Lower lobe of right lung (tissue), 2 donors: ENCODE results near the gene RTN1. TPM values are rescaled to one million over a fixed set of nuclear protein-coding genes. Genes with fewer than 3 reads are reported as not detected.

Source experiments
- ATAC-seq, 2 donors: fragments of 200-7000 bp; cut with Tn5 transposase; one replicate each; pipeline ENCODE4 v1.9.1; 2020 to 2022; ENCODE audit warnings: mild to moderate bottlenecking in 2 of 2, moderate library complexity in 2 of 2
- DNase-seq: peaks from one replicate; pipeline ENCODE4 v3.0.0-alpha.2; 2020
- H3K27ac ChIP-seq: fragments of 200-600 bp; one replicate; pipeline ENCODE4 v1.8.0; 2022
- H3K27me3 ChIP-seq: fragments of 200-600 bp; one replicate; pipeline ENCODE4 v1.8.0; 2022; ENCODE audit warnings: low read depth
- H3K36me3 ChIP-seq: fragments of 200-600 bp; one replicate; pipeline ENCODE4 v1.8.0; 2022; ENCODE audit warnings: mild to moderate bottlenecking
- H3K4me1 ChIP-seq: fragments of 200-600 bp; one replicate; pipeline ENCODE4 v1.8.0; 2022
- H3K4me3 ChIP-seq: fragments of 200-600 bp; one replicate; pipeline ENCODE4 v1.8.0; 2022; ENCODE audit warnings: mild to moderate bottlenecking
- H3K9me3 ChIP-seq: fragments of 200-600 bp; one replicate; pipeline ENCODE4 v1.8.0; 2022
- CTCF ChIP-seq: fragments of 200-600 bp; IDR thresholded peaks from one replicate; pipeline ENCODE4 v1.8.0; 2022; ENCODE audit warnings: antibody characterized with exemption, mild to moderate bottlenecking
- intact Hi-C: fragments of 100-400 bp; cut with DNase I; formaldehyde crosslinking; loops from one replicate; pipeline ENCODE4 v1.11.0; 2022
- total RNA-seq: library from RNA; stranded (reverse); fragmentation: NEBNext Ultra II Directional; extraction: Animal tissue kit (Norgen Biotek cat#: 25700); gene quantifications from one replicate; pipeline ENCODE4 v1.2.1, GENCODE V29; 2021
- donor health status: DM: no; HTN: yes; CAD: no; lungs with severe emphysema.

The RTN1 gene
- total RNA-seq, 1 donor from 2014 or later: 18.2 TPM

- DNase-seq (no peak), ATAC-seq (no peak)
- Histone ChIP-seq H3K36me3 (no peaks in the 10 kb centered on the region), H3K4me3 (no peak overlapping the region), H3K27ac (no peak overlapping the region), H3K4me1 (no peaks in the 10 kb centered on the region), H3K9me3 (no peaks in the 10 kb centered on the region), H3K27me3 (no peaks in the 10 kb centered on the region)
- no peak for TF ChIP-seq CTCF
- intact Hi-C loops: no loop called here
Measured at GRCh38 chr14:59687663-59688062, 182.9 kb downstream of the RTN1 start.

- ATAC-seq: peak; percentile 37 to 62
- H3K36me3 ChIP-seq: no peaks in the 10 kb centered on the region
- no peak overlapping the region for H3K4me3 ChIP-seq
- DNase-seq: no peak
- TF ChIP-seq CTCF: no peak
- no peaks in the 10 kb centered on the region for H3K27me3 ChIP-seq
- intact Hi-C loops: no loop called here
- no peak overlapping the region for H3K27ac ChIP-seq
- no peaks in the 10 kb centered on the region for H3K9me3 ChIP-seq
- no peaks in the 10 kb centered on the region for H3K4me1 ChIP-seq
Measured at GRCh38 chr14:59679872-59680271, 190.7 kb downstream of the RTN1 start.

GRCh38 chr14:59678352-59678751 is 192.2 kb downstream of the RTN1 start:
- no peak for ATAC-seq
- no peak for DNase-seq
- H3K27ac ChIP-seq: peak overlapping the region; percentile 18
- no peaks in the 10 kb centered on the region for H3K4me1 ChIP-seq
- intact Hi-C loops: no loop called here
- H3K27me3 ChIP-seq: no peaks in the 10 kb centered on the region
- H3K9me3 ChIP-seq: no peaks in the 10 kb centered on the region
- no peak overlapping the region for H3K4me3 ChIP-seq
- no peak for TF ChIP-seq CTCF
- H3K36me3 ChIP-seq: no peaks in the 10 kb centered on the region

- H3K27me3 ChIP-seq: no peaks in the 10 kb centered on the region
- TF ChIP-seq CTCF: no peak
- no peak overlapping the region for H3K4me3 ChIP-seq
- DNase-seq (no peak), ATAC-seq (no peak)
- H3K36me3 ChIP-seq: no peaks in the 10 kb centered on the region
- H3K9me3 ChIP-seq: no peaks in the 10 kb centered on the region
- intact Hi-C loops: no loop called here
- H3K4me1 ChIP-seq: no peaks in the 10 kb centered on the region
- H3K27ac ChIP-seq: peak overlapping the region; percentile 18
Measured at GRCh38 chr14:59677771-59678231, 192.8 kb downstream of the RTN1 start.

- no peak overlapping the region for H3K4me3 ChIP-seq
- H3K27ac ChIP-seq: no peak overlapping the region
- H3K4me1 ChIP-seq: no peaks in the 10 kb centered on the region
- H3K36me3 ChIP-seq: no peaks in the 10 kb centered on the region
- no peaks in the 10 kb centered on the region for H3K27me3 ChIP-seq
- no peaks in the 10 kb centered on the region for H3K9me3 ChIP-seq
- intact Hi-C loops: no loop called here
- DNase-seq: no peak
- TF ChIP-seq CTCF: no peak
- ATAC-seq: no peak
Measured at GRCh38 chr14:59675394-59675793, 195.2 kb downstream of the RTN1 start.

- H3K36me3 ChIP-seq: no peaks in the 10 kb centered on the region
- no peak overlapping the region for H3K27ac ChIP-seq
- intact Hi-C loops: no loop called here
- H3K9me3 ChIP-seq: peaks cover 10% of the 10 kb centered on the region
- H3K4me3 ChIP-seq: no peak overlapping the region
- DNase-seq (no peak), ATAC-seq (no peak)
- no peak for TF ChIP-seq CTCF
- no peaks in the 10 kb centered on the region for H3K27me3 ChIP-seq
- H3K4me1 ChIP-seq: no peaks in the 10 kb centered on the region
Measured at GRCh38 chr14:59664741-59665140, 205.8 kb downstream of the RTN1 start.
